GM21367 (cell line): ENCODE measurements around the gene DDX4.
"Not testable (repeated sequence)": the region's sequence is repeated elsewhere in the genome, so short reads cannot be mapped to it uniquely, and the experiment has no call there.

Experiments
- ATAC-seq: cut with Tn5 transposase; IDR thresholded peaks from one replicate; pipeline ENCODE4 v1.9.1; 2021; ENCODE audit not compliant: unreplicated experiment

DDX4 gene

DNA sequence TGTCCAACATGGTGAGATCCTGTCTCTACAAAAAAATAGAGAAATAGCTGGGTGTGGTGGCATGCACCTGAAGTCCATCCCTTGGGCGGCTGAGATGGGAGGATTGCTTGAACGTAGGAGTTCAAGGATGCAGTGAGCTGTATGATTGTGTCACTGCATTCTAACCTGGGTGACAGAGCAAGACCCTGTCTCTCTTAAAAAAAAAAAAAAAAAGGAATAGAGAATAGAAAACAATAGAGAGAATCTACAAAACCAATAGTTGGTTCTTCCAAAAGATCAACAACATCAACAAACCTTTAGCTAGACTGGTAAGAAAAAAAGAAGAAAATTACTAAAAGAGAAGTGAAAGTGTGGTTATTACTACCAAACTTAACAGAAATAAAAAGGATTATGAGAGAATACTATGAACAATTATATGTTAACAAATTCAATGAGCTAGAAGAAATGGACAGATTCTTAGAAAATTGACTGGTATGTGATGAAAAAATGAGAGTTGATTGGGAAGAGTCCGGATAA is 17.6 kb upstream of the DDX4 start:
- no peak for ATAC-seq

DNA sequence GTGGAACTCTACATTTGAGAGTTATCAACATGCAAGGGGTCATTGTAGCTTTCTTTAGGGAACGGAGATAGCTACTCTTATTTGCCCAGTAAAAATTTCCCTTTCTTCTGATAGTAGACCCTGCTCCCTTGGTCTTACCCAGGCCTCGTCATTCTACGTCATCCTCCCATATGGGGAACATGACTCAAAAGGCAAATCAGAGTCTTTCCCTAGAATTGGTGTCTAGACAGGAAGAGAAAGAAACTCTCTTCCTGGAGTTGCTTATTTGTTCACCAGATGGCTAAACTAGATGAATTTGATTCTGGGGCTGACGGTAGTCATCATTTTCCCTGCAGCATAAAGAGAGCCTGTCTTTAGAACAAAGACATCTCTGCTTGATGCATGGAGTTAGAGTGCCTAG is 13.6 kb upstream of the DDX4 start:
- no peak for ATAC-seq

DNA sequence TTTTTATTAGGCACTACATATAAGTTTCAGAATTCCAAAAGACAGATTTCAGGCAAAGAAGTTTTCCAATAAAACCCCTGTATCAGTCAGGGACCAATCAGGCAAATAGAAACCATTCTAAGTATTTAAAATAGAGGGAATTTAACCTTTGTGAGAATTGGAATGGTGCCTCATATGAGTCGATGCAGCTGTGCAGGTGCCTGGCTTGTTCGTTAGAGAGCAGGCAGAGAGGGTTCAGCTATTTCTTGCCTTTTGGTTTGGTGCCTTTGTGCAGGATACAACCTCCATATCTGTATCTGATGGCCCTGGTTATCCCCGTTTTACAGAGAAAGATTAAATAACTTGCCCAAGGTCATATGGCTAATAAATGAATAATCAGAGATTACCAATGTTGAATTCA is 6.0 kb upstream of the DDX4 start:
- ATAC-seq, result no peak

DNA sequence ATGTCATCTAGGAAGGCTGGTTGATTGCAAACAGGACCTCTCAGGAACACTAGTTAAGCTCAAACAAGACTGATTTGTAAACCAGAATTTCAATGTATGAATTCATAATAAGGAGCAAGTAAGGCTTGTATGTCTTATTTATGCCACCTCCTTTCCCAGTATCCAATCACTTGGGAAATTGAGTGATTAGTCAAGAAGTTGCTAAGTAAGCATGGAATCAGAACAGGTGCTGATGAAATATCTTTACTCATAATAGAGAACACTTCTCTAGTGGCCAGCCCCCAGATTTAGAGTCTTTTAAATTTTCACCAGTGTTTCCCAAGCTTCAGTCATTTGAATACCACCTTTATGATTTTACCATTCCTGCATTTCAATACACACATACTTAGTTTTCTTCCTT is 5.3 kb upstream of the DDX4 start:
- ATAC-seq, result no peak

DNA sequence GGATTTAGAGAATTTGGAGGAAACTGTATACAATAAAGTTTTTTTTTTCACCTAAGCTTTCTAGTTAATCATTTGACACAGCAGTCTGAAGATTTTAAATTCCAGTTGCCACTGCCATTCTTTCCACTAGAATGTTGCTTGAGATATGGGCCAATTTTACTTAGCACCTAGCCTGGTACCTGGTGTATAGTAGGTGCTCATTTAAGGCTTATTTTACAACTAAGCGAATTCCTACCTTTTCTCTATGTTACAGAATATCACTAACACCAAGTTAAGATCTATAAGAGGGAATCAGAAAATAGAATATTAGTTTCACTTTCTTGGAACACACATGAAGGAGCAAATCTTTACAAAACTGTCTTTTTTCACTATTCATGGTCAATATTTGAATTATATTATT is 3.2 kb upstream of the DDX4 start:
- ATAC-seq, result no peak

DNA sequence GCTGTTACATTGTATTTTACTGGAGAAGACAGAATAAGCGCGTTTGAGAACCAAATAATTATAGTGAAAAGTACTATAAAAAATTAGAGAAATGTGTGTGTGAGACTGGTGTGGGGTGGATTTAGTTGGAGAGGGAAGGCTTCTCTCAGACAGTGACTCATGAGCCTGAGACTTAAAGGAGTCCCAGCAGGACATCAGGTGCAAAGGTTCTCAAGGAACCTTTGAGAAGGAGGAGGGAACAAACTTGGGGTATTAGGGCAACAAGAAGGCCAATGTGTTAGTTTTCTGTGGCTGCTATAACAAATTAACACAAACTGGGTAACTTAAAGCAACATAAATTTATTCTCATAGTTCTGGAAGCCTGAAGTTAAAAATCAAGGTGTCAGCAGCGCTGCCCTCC is 4.9 kb downstream of the DDX4 start:
- ATAC-seq, result no peak

DNA sequence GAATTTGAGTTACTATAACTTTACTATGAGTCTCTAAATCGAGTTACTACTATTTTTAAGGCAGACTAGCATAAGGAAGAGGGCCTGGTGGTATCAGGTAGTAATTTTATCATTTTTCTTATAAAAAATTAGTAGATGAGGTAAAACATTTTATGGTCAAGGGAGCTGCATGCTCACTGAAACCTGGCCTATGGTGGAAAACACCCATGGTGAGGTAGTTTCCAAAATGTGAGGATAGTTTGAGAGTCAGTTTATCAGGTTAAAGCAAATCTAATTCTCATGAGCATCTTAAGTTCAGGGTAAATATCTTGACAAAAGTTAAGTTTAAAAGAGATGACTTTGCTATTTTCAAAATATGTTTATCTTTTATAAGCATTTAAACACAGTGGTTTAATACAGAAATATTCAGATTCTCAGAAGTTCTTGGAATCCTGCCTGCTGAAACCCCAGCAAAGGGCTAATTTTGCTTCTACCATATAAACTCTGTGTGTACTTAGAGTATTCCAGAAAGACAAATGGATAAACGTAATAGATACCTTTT is 10.0 kb downstream of the DDX4 start:
- no peak for ATAC-seq

DNA sequence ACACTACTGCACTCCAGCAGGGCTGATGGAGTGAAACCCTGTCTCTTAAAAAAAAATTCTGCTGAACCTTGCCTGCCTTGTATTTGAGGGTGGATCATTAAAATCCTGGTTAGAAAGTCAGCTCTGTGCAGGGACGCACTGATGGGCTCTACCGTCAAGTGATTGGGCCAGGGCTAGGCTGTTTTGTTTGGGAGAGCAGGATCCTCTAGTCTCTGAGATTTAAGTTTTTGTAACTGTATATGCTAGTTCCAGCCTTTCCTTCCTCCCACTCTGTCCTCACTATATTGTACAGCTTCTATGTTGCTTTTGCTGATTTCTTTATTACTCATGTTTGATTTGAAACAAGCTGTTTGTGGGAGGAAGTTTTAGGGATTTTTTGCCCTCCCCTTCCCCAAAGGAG is 11.5 kb downstream of the DDX4 start:
- ATAC-seq, result no peak

DNA sequence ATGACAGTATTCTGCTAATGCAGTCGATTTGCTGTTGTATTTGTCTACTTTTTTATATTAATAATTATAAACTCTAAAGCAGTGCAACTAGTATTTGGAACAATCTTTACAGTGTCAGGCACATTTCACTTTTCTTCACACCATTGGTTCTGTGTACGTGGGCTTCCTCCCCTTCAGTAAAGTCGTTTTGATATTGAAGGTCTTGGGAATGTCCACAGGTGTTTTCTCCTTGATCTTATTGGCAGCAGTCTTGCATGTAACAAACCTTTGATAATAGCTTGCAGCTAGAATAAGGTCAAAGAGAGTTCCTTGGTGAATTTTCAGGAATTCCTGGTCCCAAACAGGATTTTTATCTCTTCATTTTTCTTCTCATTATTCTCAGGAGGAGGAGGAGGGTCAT is 12.2 kb downstream of the DDX4 start:
- ATAC-seq, result no peak

DNA sequence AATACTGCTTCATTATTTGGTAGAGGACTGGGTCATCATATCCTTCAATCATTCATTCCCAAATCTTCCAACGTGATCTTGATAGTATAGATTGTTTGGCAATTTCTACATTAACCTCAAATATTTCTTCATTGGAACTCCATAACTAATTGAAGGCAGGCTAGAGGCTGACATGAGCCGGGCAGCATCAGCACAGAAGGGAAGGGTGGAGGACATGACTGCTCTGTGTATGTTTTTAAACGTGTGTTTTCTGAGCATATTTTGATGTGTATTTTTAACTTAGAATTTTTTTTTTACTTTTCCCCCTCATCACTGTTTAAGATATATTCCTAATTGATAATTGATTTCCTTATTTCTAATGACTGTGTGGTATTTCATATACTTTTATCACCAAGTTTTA is 12.6 kb downstream of the DDX4 start:
- no peak for ATAC-seq

DNA sequence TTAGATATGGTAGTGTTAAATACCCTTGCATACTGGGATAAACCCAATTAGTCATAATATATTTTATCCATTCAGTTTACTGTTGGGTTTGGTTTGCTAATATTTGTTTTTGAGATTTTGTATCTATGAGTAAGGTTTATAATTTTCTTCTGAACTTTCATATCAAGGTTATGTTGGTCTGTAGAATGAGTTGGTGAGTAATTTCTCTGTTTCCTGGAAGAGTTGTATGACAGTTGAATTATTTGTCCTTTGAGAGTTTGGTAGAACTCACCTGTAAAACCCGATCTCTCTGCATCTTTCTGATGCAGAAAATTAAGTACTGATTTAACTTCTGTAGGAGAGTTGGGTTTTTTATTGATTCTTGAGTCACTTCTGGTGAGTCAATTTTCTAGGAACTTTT is 20.4 kb downstream of the DDX4 start:
- no peak for ATAC-seq

DNA sequence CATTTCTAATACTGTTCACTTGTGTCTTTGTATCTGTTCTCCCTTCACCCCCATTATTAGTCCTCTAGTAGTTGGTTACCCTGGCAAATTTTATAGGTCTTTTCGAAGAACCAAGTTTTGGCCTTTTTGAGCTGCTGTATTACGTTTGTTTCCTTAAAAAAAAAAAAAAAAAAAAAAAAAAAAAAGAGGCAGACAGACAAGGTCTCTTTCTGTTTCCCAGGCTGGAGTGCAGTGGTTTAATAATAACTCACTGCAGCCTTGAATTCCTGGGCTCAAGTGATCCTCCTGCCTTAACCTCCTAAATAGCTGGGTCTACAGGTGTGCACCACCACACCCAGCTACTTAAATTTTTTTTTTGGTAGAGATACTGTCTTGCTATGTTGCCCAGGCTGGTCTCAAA is 20.9 kb downstream of the DDX4 start:
- ATAC-seq, result no peak

DNA sequence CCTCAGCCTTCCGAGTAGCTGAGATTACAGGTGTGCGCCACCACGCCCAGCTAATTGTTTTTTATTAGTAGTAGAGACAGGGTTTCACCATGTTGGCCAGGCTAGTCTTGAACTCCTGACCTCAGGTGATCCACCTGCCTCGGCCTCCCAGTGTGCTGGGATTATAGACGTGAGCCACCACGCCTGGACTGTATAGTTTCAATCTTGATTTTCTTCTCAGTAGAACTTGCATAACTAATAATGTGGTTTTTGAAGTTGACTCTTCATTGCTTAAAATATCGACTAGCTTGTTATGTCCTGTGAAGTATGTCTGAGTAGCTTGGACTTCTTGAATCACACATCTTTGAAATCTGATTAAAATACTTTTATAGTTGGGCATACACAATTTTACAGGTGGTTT is 23.9 kb downstream of the DDX4 start:
- ATAC-seq, result not testable (repeated sequence)

DNA sequence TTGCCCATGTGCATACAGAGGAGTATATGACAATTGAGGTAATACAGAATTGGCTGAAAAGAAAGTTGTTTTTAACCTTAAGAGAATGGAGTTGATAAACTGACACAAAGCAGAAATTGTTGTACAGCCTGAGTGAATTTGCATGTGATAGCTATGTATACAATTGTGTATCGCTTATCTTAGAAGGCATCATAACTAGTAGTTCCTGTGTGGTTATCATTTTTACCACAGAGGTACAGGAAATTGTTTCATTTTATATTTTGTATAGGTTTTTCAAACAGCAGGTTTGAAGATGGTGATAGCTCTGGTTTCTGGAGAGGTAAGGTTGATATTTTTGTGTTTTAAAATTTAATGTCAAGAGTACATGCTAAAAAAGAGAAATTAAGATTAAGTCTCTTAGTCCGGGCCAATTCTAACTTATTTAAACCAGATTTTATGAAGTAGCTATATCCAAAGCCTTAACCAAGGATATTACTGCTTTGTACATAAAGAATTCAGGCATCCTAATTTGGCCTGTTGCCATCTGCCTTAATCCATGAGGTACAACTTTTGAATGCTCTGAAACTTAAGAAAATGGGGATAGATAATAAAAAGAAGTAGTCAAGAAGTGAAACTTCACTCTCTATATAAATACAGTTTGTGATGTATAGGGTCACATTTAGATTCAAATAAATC is 26.0 kb downstream of the DDX4 start:
- no peak for ATAC-seq

DNA sequence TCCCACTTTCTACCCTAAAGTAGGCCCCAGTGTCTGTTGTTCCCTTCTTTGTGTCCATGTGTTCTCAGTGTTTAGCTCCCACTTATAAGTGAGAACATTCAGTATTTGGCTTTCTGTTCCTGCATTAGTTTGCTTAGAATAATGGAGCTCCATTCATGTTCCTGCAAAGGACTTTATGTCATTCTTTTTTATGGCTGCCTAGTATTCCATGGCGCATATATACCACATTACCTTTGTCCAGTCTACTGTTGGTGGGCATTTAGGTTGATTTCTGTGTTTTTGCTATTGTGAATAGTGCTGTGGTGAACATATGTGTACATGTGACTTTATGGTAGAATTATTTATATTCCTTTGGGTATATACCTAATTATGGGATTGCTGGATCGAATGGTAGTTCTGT is 30.4 kb downstream of the DDX4 start:
- ATAC-seq, result no peak

DNA sequence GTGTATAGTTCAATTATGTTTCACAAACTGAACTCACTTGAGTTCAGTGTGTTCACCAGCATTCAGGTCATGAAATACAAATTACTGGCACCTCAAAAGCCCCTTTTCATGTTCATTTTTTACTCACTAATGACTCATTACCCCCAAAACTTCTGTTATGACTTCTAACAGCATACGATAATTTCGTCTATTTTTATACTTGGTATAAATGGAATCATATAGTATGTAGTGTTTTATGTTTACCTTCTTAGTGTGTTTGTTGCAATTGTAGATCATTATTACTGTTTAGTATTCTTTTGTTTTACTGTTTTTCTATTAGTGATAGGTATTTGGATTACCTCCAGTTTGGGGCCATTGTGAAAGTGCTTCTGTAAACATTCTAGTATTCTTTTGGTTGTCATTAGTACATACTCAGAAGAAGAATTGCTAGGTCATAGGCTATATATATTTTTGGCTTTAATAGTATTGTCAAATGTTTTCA is 33.4 kb downstream of the DDX4 start:
- ATAC-seq, result no peak

DNA sequence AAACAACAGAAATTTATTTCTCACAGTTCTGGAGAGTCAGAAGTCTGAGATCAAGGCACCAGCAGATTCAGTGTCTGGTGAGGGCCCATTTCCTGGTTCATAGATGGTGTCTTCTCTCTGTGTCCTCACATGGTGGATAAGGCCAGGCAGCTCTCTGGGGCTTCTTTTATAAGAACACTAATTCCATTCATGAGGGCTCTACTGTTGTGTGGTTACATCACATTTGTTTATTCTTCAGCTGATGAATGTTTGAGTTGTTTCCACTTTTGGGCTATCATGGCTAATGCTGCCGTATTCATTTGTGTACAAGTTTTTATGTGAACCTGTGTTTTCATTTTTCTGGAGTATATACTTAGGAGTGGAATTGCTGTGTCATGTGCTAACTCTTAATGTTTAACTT is 35.2 kb downstream of the DDX4 start:
- ATAC-seq, result no peak

DNA sequence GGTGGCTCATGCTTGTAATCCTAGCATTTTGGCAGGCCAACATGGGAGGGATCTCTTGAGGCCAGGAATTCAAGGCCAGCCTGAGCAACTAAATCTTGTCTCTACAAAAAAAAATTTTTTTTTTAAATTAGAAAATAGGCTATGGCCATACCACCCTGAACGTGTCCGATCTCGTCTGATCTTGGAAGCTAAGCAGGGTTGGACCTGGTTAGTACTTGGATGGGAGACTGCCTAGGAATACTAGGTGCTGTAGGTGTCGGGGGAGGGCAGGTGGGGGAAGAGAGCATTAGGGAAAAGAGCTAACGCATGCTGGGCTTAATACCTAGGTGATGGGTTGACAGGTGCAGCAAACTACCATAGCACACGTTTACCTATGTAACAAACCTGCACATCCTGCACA is 39.5 kb downstream of the DDX4 start:
- no peak for ATAC-seq

DNA sequence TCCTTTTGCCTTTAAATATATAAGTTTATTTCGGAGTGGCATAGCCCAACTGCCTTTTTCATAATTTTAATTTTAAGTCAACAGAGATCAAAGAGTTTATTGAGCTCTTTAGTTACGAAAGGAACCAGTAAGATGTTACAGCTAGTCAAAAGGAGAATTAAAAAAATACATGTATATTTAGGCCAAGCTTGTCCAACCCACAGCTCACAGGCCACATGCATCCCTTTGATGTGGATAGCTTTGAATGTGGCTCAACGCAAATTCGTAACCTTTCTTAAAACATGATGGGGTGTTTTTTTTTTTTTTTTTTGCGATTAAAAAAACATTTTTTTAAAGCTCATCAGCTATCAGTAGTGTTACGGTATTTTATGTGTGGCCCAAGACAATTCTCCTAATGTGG is 63.1 kb downstream of the DDX4 start:
- ATAC-seq, result no peak

DNA sequence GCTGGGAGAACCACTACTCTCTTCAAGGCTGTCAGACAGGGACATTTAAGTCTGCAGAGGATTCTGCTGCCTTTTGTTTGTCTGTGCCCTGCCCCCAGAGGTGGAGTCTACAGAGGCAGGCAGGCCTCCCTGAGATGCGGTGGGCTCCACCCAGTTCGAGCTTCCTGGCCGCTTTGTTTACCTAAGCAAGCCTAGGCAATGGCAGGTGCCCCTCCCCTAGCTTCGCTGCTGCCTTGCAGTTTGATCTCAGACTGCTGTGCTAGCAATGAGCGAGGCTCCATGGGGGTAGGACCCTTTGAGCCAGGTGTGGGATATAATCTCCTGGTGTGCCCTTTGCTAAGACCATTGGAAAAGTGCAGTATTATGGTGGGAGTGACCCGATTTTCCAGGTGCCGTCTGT is 71.0 kb downstream of the DDX4 start:
- ATAC-seq, result not testable (repeated sequence)

DNA sequence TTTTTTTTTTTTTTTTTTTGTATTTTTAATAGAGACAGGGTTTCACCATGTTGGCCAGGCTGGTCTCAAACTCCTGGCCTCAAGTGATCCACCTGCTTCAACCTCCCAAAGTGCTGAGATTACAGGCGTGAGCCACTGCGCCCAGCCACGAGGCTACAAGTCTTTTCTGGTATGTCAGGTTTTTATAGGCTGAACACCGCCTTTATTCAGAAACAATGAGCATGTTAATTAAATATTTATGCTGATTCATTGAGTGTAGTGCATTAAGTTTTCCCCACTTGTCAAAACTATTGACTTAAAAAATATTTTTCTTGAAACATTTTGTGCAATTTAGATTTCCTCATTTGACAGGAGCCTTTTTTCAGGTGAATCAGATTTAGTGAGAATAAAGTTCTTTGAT is 78.1 kb downstream of the DDX4 start:
- ATAC-seq, result not testable (repeated sequence)

DNA sequence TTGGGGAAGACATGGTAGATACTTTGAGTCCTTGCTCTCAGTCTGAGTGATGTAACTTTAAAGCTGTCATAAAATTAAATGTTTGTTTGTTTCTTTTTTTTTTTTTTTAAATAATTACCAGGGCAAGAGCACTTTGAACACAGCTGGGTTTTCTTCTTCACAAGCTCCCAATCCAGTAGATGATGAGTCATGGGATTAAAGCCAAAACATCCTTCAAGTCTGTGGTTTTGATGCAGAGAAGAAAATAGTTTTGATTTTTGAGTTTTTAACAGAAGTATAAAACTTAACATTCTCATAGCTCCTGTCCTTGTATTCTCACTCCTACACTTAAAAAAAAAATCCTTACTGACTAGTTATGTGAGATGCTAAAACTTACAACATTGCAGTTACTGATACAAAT is 78.5 kb downstream of the DDX4 start:
- ATAC-seq, result no peak

DNA sequence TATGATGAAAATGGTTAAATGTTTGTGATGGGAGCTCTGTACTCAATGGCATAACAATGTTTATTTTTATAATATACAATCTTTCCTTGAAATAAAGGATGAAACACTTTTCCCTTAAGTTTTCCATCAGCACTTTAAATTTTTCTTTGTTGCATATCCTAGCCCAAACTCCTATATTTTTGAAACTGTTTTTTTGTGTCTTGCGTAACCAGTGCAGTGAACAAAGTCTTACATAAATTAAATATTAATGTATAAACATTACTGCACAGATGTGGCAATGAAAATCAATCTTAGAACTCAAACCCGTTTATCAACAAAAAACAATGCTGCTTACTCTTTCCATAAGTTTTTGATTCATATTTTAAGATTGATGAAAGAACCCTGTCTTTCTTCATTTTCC is 79.2 kb downstream of the DDX4 start:
- ATAC-seq, result no peak
